Trophoblast cell (in vitro differentiated cells and primary cell): ENCODE data around the gene PEX14.
A peak's percentile ranks its signal among the peaks of the same experiment; 100 is the strongest.

Source experiments
- DNase-seq, 2 donors: peaks; one replicate each; pipeline ENCODE4 v3.0.0-alpha.2; 2016
- H2AFZ ChIP-seq: 2 replicates; pipeline ENCODE4 v1.6.1; 2013; ENCODE audit warnings: low read length, moderate library complexity, mild to moderate bottlenecking; ENCODE audit not compliant: insufficient read depth, poor library complexity
- H2AK5ac ChIP-seq: 2 replicates; pipeline ENCODE4 v1.6.1; 2013; ENCODE audit warnings: mild to moderate bottlenecking, low read length
- H2BK120ac ChIP-seq: 2 replicates; pipeline ENCODE4 v1.6.1; 2013; ENCODE audit warnings: low read length, mild to moderate bottlenecking, moderate library complexity; ENCODE audit not compliant: insufficient read depth, poor library complexity
- H2BK12ac ChIP-seq: 2 replicates; pipeline ENCODE4 v1.6.1; 2013; ENCODE audit warnings: mild to moderate bottlenecking, low read length, moderate library complexity
- H2BK5ac ChIP-seq: 2 replicates; pipeline ENCODE4 v1.6.1; 2013; ENCODE audit warnings: low read length, low read depth, moderate library complexity, mild to moderate bottlenecking; ENCODE audit not compliant: poor library complexity
- H3K14ac ChIP-seq: 2 replicates; pipeline ENCODE4 v1.6.1; 2013; ENCODE audit warnings: mild to moderate bottlenecking, low read length
- H3K18ac ChIP-seq: 2 replicates; pipeline ENCODE4 v1.6.1; 2013; ENCODE audit warnings: mild to moderate bottlenecking, low read length
- H3K23ac ChIP-seq: 2 replicates; pipeline ENCODE4 v1.6.1; 2013; ENCODE audit warnings: low read length
- H3K27ac ChIP-seq: 2 replicates; pipeline ENCODE4 v1.5.1; 2013; ENCODE audit warnings: low read depth, mild to moderate bottlenecking, inconsistent platforms, low read length, moderate library complexity
- H3K27me3 ChIP-seq: 2 replicates; pipeline ENCODE4 v1.6.1; 2013; ENCODE audit warnings: inconsistent platforms, mild to moderate bottlenecking, low read length, moderate library complexity; ENCODE audit not compliant: insufficient read depth
- H3K36me3 ChIP-seq, 2 experiments: 1 replicate in 1 of 2; 2 replicates in 1 of 2; pipeline ENCODE4 v1.6.1; 2013; ENCODE audit warnings: low read length in 2 of 2, mild to moderate bottlenecking in 2 of 2, moderate library complexity in 1 of 2; ENCODE audit not compliant: insufficient read depth in 2 of 2, control insufficient read depth in 1 of 2
- H3K4ac ChIP-seq: 2 replicates; pipeline ENCODE4 v1.6.1; 2013; ENCODE audit warnings: low read depth, mild to moderate bottlenecking, low read length, moderate library complexity
- H3K4me1 ChIP-seq, 2 experiments: 1 replicate in 1 of 2; 2 replicates in 1 of 2; pipeline ENCODE4 v1.6.1; 2013; ENCODE audit warnings: low read length in 2 of 2, mild to moderate bottlenecking in 2 of 2, moderate library complexity in 1 of 2; ENCODE audit not compliant: insufficient read depth in 2 of 2, control insufficient read depth in 1 of 2
- H3K4me2 ChIP-seq: 2 replicates; pipeline ENCODE4 v1.6.1; 2013; ENCODE audit warnings: inconsistent platforms, mild to moderate bottlenecking, low read length, moderate library complexity
- H3K4me3 ChIP-seq: 2 replicates; pipeline ENCODE4 v1.5.1; 2013; ENCODE audit warnings: mild to moderate bottlenecking, low read depth, low read length, inconsistent platforms
- H3K79me1 ChIP-seq: one replicate; pipeline ENCODE4 v1.6.1; 2013; ENCODE audit warnings: low read length
- H3K79me2 ChIP-seq: 2 replicates; pipeline ENCODE4 v1.6.1; 2013; ENCODE audit warnings: low read length, mild to moderate bottlenecking; ENCODE audit not compliant: control insufficient read depth, insufficient read depth, poor library complexity
- H3K9ac ChIP-seq: 2 replicates; pipeline ENCODE4 v1.6.1; 2013; ENCODE audit warnings: mild to moderate bottlenecking, low read length
- H3K9me3 ChIP-seq: 2 replicates; pipeline ENCODE4 v1.6.1; 2013; ENCODE audit warnings: low read depth, mild to moderate bottlenecking, control low read depth, inconsistent platforms, low read length; ENCODE audit not compliant: insufficient read depth
- H4K12ac ChIP-seq: 2 replicates; pipeline ENCODE4 v1.6.1; 2013; ENCODE audit warnings: low read depth, mild to moderate bottlenecking, low read length, moderate library complexity
- H4K8ac ChIP-seq: 2 replicates; pipeline ENCODE4 v1.6.1; 2013; ENCODE audit warnings: low read depth, mild to moderate bottlenecking, low read length, moderate library complexity
- H4K91ac ChIP-seq: one replicate; pipeline ENCODE4 v1.6.1; 2013; ENCODE audit warnings: low read depth, mild to moderate bottlenecking, low read length, moderate library complexity
- WGBS: extraction: QIAGEN DNeasy Blood & Tissue Kit; methylation state at CpG from one replicate; pipeline ENCODE4 v1.1.7; 2013; ENCODE audit warnings: missing lambda C conversion rate; ENCODE audit not compliant: insufficient read length, insufficient coverage; ENCODE audit errors: extremely low coverage; 5-methylcytosine and 5-hydroxymethylcytosine counted together

The PEX14 gene

GRCh38 chr1:10599194-10599861 lies 124.6 kb downstream of the PEX14 start:
- Histone ChIP-seq H4K91ac (no peak overlapping the region), H3K79me1 (no peaks in the 10 kb centered on the region)
- WGBS: no CpG with 5 or more reads among the region's 6 CpGs

GRCh38 chr1:10601342-10602070 lies 126.8 kb downstream of the PEX14 start:
- H3K27me3 ChIP-seq: no peaks in the 10 kb centered on the region
- no peaks in the 10 kb centered on the region for H3K36me3 ChIP-seq
- no peak overlapping the region for H2BK5ac ChIP-seq
- H4K12ac ChIP-seq: no peak overlapping the region
- H3K79me2 ChIP-seq: no peaks in the 10 kb centered on the region
- no peak for DNase-seq
- H2AK5ac ChIP-seq: no peak overlapping the region
- no peak overlapping the region for H3K9ac ChIP-seq
- H3K4me3 ChIP-seq: no peak overlapping the region
- H3K4ac ChIP-seq: no peak overlapping the region
- H2AFZ ChIP-seq: no peak overlapping the region
- H3K9me3 ChIP-seq: no peaks in the 10 kb centered on the region
- H4K8ac ChIP-seq: no peak overlapping the region
- H2BK120ac ChIP-seq: no peak overlapping the region
- no peak overlapping the region for H3K27ac ChIP-seq
- no CpG with 5 or more reads among the region's 6 CpGs for WGBS
- peak overlapping the region; percentile 15 for H3K23ac ChIP-seq
- peaks cover 3 to 4% of the 10 kb centered on the region in 2 experiments for H3K4me1 ChIP-seq
- H3K4me2 ChIP-seq: no peak overlapping the region
- no peaks in the 10 kb centered on the region for H3K79me1 ChIP-seq
- H3K14ac ChIP-seq: no peak overlapping the region
- H2BK12ac ChIP-seq: no peak overlapping the region
- no peak overlapping the region for H4K91ac ChIP-seq
- H3K18ac ChIP-seq: no peak overlapping the region

More at GRCh38 chr1:10599194-10599861, 124.6 kb downstream of the PEX14 start:
- no peak overlapping the region for H4K12ac ChIP-seq
- H2BK12ac ChIP-seq: no peak overlapping the region
- no peak overlapping the region for H2BK5ac ChIP-seq
- H3K23ac ChIP-seq: no peak overlapping the region
- no peak overlapping the region for H2AFZ ChIP-seq
- H3K14ac ChIP-seq: no peak overlapping the region
- no peaks in the 10 kb centered on the region for H3K27me3 ChIP-seq
- H3K9ac ChIP-seq: no peak overlapping the region
- peaks cover 3 to 4% of the 10 kb centered on the region in 2 experiments for H3K4me1 ChIP-seq
- H3K4me2 ChIP-seq: no peak overlapping the region
- no peaks in the 10 kb centered on the region for H3K36me3 ChIP-seq
- no peak overlapping the region for H3K4me3 ChIP-seq
- no peak overlapping the region for H4K8ac ChIP-seq
- no peaks in the 10 kb centered on the region for H3K9me3 ChIP-seq
- no peak overlapping the region for H3K4ac ChIP-seq
- no peak overlapping the region for H3K18ac ChIP-seq
- DNase-seq: peak; percentile 60 to 80
- no peaks in the 10 kb centered on the region for H3K79me2 ChIP-seq
- H2AK5ac ChIP-seq: no peak overlapping the region
- no peak overlapping the region for H3K27ac ChIP-seq
- H2BK120ac ChIP-seq: no peak overlapping the region

- no CpG with 5 or more reads among the region's 3 CpGs for WGBS
- Histone ChIP-seq H4K91ac (no peak overlapping the region), H2BK120ac (no peak overlapping the region), H3K79me1 (no peaks in the 10 kb centered on the region), H3K4me1 (peaks cover 0 to 4% of the 10 kb centered on the region in 2 experiments), H3K79me2 (no peaks in the 10 kb centered on the region), H4K8ac (no peak overlapping the region), H3K18ac (no peak overlapping the region), H2AK5ac (no peak overlapping the region), H3K4ac (no peak overlapping the region), H3K27me3 (no peaks in the 10 kb centered on the region), H4K12ac (no peak overlapping the region), H3K9ac (no peak overlapping the region), H3K27ac (no peak overlapping the region), H3K4me2 (no peak overlapping the region), H2BK5ac (no peak overlapping the region), H3K23ac (no peak overlapping the region), H3K14ac (no peak overlapping the region), H2AFZ (no peak overlapping the region), H2BK12ac (no peak overlapping the region), H3K36me3 (no peaks in the 10 kb centered on the region), H3K9me3 (no peaks in the 10 kb centered on the region), H3K4me3 (no peak overlapping the region)
- DNase-seq: no peak
Observed at GRCh38 chr1:10602936-10603335, 128.2 kb downstream of the PEX14 start.

- H3K79me1 ChIP-seq: no peaks in the 10 kb centered on the region
- H3K4me1 ChIP-seq: no peaks in the 10 kb centered on the region
- H3K27ac ChIP-seq: no peak overlapping the region
- no peak overlapping the region for H3K9ac ChIP-seq
- H2BK12ac ChIP-seq: no peak overlapping the region
- H3K4me3 ChIP-seq: no peak overlapping the region
- H2AK5ac ChIP-seq: no peak overlapping the region
- no peaks in the 10 kb centered on the region for H3K36me3 ChIP-seq
- H2BK5ac ChIP-seq: no peak overlapping the region
- H3K14ac ChIP-seq: no peak overlapping the region
- no peak overlapping the region for H4K91ac ChIP-seq
- no peak overlapping the region for H2BK120ac ChIP-seq
- H2AFZ ChIP-seq: no peak overlapping the region
- no peak overlapping the region for H3K18ac ChIP-seq
- no peak overlapping the region for H3K23ac ChIP-seq
- H3K4ac ChIP-seq: no peak overlapping the region
- H3K4me2 ChIP-seq: no peak overlapping the region
- H3K9me3 ChIP-seq: no peaks in the 10 kb centered on the region
- DNase-seq: no peak
- no CpG with 5 or more reads among the region's 7 CpGs for WGBS
- no peak overlapping the region for H4K12ac ChIP-seq
- no peaks in the 10 kb centered on the region for H3K27me3 ChIP-seq
- H4K8ac ChIP-seq: no peak overlapping the region
- H3K79me2 ChIP-seq: no peaks in the 10 kb centered on the region
Observed at GRCh38 chr1:10604966-10605365, 130.2 kb downstream of the PEX14 start.
